ENCODE data around the gene REV3L. TPM values are rescaled to one million over a fixed set of nuclear protein-coding genes. Genes with fewer than 3 reads are reported as not detected.
A peak's percentile ranks its signal among the peaks of the same experiment; 100 is the strongest.

REV3L gene
- total RNA-seq, 1 experiment from 2014 or later: 12.8 TPM

DNA sequence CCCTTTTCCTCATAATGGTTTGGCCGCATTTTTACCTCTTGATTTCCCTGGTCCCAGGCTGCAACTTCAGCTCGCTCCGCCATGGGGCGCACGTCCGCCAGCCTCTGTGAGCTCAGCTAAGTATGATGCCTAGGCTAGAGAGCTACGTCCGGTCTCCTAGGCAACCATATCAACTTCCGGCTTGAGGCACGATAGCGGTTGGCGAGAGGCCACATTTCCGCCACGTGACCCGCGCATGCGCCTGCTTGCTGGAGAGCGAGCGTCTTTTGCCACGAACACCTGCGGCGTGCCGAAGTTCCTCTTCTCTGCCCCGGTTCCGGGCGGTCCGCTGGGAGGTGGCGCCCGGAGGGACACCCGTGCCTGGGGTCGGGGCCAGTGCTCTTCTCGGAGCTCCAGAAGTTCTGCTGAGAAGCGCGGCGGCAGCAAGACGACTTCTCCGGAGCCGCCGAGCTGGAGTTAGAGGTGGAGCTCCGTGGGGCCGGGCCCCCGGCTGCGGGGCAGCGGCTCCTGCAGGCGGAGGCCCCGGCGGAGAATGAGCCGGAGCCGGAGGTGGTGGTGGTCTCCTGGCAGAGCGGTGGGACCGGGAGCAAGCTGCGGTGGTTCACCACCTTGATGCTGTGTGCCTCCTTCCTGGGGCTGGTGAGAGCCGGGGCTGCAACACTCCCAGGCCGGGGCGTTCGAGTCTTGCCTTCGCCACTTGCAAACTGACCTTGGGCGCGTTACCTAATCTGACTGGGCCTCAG is 223.8 kb downstream of the REV3L start (continued):
- TF ChIP-seq YY1 (IDR thresholded peaks at IDR 0.05; ENCODE audit: extremely low read depth, insufficient replicate concordance, low read depth, low read length) (no peak), MAX (IDR thresholded peaks at IDR 0.05) (peak; percentile 98), CBX3 (IDR thresholded peaks at IDR 0.05; ENCODE audit: low read depth) (peak; percentile 84; the same call in 1 of the 2 replicates)
- TF ChIP-seq, protein P1, sequence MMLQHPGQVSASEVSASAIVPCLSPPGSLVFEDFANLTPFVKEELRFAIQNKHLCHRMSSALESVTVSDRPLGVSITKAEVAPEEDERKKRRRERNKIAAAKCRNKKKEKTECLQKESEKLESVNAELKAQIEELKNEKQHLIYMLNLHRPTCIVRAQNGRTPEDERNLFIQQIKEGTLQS (IDR thresholded peaks at IDR 0.05): no peak

DNA sequence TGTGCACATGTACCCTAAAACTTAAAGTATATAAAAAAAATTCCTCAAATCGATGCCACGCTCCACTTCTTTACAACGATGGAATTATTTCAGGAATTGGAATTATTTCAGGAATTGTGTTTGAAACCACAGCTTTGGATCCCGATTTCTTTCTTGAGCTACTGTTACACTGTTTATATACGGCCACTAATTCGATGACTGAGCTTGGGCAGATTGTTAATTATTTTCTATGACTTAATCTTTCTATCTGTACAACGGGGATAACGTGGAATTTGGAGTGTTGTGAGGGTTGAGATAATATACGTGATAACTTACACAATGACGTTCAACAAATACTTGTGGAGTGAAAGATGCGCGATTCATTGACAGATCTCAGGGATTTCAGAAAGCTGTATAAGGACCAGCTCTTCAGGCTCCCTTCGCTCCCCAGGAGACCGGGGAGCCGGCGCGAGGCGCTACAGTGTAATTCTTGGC is 224.4 kb downstream of the REV3L start:
- peak overlapping the region; percentile 20 to 82; a peak in 3 of 4 replicates for H3K4me3 ChIP-seq (replicated peaks in 1 of 2; ENCODE audit: low read depth in 1 of 2, low read length in 2 of 2)
- no peaks in the 10 kb centered on the region for H3K9me2 ChIP-seq (ENCODE audit: insufficient read depth)
- ChIA-PET CTCF (interaction anchor here (0.9 to 2.3 kb wide), 14 partner anchors 48 to 904 kb away, joined by 3 to 25 read pairs (median 4); partner anchors contain the start of gene TRAF3IP2), POLR2A (interaction anchor here (0.6 to 0.8 kb wide), 4 partner anchors 225 to 930 kb away, joined by 3 to 4 read pairs (median 4); partner anchors contain the start of genes AMD1 and REV3L), RAD21 (ENCODE audit: low non-redundant PET in 1 of 2, low total read pairs in 2 of 2, uncharacterized antibody in 2 of 2, unreplicated experiment in 2 of 2) (interaction anchor here (0.8 to 1.0 kb wide), 2 partner anchors 220 to 384 kb away, joined by 3 to 8 read pairs; no protein-coding TSS in a partner anchor)
- no peaks in the 10 kb centered on the region for H3K36me3 ChIP-seq (ENCODE audit: control insufficient read depth in 1 of 2, insufficient read depth in 2 of 2, low read length in 2 of 2)
- intact Hi-C loops (cut with micrococcal nuclease): loop anchor here (1.0 to 5.0 kb wide), 5 partner anchors 220 to 785 kb away; no protein-coding TSS in a partner anchor
- no peaks in the 10 kb centered on the region for H3K9me3 ChIP-seq (ENCODE audit: control insufficient read depth in 1 of 2, insufficient read depth in 1 of 2, low read depth in 1 of 2, low read length in 2 of 2)
- DNase-seq (ENCODE audit: low read depth, low spot score): no peak
- no peaks in the 10 kb centered on the region for H4K20me1 ChIP-seq (ENCODE audit: insufficient read depth)
- H2AFZ ChIP-seq (ENCODE audit: low read depth, low read length, poor library complexity, severe bottlenecking): peak overlapping the region; percentile 75
- H3K4me2 ChIP-seq (ENCODE audit: low read length): peak overlapping the region; percentile 94
- no peak for ATAC-seq
- peaks cover 11 to 37% of the 10 kb centered on the region in 2 experiments for H3K4me1 ChIP-seq (ENCODE audit: control insufficient read depth in 1 of 2, insufficient read depth in 2 of 2, low read length in 2 of 2)
- H3K27me3 ChIP-seq (ENCODE audit: insufficient read depth, low read length): no peaks in the 10 kb centered on the region
- no peak overlapping the region for H3K9ac ChIP-seq (ENCODE audit: low read length)
- BruUV-seq (replicated peaks): no TSS peak
- H3K27ac ChIP-seq (ENCODE audit: low read depth, low read length): no peak overlapping the region
- TF ChIP-seq YY1 (IDR thresholded peaks at IDR 0.05; ENCODE audit: extremely low read depth, insufficient replicate concordance, low read depth, low read length): no peak
- TF ChIP-seq SIN3A (IDR thresholded peaks at IDR 0.05; ENCODE audit: low read depth): peak; percentile 27; the same call in 1 of the 2 replicates
- TF ChIP-seq MAX (IDR thresholded peaks at IDR 0.05): no peak
- TF ChIP-seq REST (IDR thresholded peaks at IDR 0.05; ENCODE audit: low read depth): no peak
- H3K79me2 ChIP-seq (ENCODE audit: insufficient read depth, low read length): peaks cover 28% of the 10 kb centered on the region
